ENCODE results near the gene MTG2.

MTG2 gene

GRCh38 chr20:62163986-62164762 is 18.7 kb upstream of the MTG2 start:
- no peak for DNase-seq

DNA sequence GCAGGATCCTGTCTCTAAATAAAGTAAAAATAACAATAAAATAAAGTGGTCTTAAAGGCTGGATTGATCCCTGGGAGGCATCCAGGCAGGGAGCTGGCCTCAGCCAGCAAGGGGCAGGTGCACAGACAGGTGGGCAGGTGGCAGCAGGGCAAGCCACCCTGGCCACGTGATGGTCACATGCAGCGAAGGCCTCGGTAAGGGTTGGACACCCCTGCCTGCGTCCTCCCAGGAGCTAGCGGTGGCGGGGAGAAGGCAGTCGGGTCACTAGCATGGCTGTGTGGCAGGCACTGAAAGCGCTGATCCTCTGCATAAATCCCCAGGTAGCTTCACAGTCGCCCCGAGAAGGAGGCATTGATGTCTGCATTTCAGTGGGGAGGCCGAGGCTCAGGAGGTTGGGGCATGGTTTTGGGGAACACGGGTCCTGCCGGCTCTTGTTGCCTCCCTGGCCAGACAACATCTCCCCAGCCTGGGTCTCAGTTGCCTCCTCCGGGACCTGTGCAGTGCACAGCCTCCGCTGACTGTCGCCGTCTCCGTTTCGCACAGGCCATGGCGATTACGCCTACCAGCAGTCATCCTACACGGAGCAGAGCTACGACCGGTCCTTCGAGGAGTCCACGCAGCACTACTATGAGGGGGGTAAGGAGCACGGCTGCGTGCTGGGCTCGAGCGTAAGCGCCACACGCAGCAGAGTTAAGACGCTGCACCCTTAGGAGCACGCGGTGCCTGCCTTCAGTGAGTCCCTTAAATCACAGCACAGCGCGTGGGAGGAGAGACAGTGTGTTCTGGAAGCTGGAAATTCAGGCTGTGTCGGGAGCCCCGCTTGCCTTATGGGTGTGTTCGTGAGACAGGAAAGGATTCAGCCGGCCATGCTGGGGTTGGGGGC is 17.7 kb upstream of the MTG2 start:
- DNase-seq, result no peak

DNA sequence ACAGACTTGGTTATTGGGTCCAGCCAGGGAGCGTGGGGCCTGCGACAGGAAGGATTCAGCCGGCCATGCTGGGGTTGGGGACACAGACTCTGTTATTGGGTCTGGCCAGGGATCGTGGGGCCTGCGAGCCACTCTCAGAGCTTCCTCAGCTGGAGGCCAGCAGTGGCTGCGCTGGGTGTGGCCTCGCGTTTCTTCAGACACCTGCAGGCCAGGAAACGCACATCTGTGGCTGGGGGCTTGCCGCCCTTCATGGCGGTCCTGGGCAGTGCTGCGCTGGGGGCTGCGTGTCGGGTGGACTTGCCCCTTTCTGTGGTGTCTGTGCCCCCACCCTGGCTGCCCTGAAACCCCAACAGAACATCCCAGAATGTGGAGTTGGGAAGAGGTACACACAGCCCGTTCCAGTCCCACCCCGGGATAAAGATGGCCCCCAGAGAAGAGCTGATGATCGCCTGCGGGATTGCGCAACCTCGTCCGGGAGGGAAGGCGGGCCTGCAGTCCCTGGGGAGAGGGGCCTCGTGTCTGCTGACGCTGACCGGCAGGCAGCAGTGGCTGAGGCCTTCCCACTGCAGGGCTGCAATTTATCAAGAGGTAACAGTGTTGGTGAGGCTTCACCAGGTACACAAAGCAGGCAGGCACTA is 16.9 kb upstream of the MTG2 start:
- DNase-seq, result no peak

GRCh38 chr20:62167474-62167873 is 15.4 kb upstream of the MTG2 start:
- no peak for DNase-seq

GRCh38 chr20:62168061-62168460 is 14.8 kb upstream of the MTG2 start:
- peak; percentile 50 for DNase-seq

DNA sequence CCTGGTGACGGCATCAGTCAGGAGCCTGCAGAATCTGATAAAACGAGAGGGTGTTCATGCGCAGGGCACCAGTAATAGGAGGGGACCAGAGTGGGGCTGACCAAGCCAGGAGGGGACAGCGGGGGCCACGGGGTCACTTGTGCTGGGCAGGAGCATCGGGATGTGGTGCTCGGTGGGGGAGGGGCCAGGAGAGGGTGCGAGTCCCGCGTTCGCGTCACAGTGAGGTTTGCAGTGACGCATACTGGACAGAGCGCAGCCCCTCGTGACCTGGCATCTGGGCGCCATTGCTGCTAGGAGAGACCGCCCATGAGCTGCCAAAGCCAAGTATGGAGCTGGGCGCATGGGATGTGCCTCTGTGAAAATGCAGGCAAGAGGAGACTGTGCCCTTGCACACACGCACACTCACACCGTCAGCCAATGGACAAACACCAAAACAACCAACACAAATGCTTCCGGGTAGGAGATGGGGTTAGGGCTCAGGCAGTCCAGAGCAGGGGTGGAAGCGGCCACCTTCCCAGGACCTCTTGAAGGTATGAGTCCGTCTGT is 13.9 kb upstream of the MTG2 start:
- DNase-seq, result no peak

- DNase-seq, result no peak
Observed at GRCh38 chr20:62170536-62170935, 12.3 kb upstream of the MTG2 start.

- no peak for DNase-seq
Observed at GRCh38 chr20:62171245-62171644, 11.6 kb upstream of the MTG2 start.

- DNase-seq, result no peak
Observed at GRCh38 chr20:62172666-62173065, 10.2 kb upstream of the MTG2 start.

GRCh38 chr20:62174021-62174804 is 8.6 kb upstream of the MTG2 start:
- DNase-seq, result no peak

DNA sequence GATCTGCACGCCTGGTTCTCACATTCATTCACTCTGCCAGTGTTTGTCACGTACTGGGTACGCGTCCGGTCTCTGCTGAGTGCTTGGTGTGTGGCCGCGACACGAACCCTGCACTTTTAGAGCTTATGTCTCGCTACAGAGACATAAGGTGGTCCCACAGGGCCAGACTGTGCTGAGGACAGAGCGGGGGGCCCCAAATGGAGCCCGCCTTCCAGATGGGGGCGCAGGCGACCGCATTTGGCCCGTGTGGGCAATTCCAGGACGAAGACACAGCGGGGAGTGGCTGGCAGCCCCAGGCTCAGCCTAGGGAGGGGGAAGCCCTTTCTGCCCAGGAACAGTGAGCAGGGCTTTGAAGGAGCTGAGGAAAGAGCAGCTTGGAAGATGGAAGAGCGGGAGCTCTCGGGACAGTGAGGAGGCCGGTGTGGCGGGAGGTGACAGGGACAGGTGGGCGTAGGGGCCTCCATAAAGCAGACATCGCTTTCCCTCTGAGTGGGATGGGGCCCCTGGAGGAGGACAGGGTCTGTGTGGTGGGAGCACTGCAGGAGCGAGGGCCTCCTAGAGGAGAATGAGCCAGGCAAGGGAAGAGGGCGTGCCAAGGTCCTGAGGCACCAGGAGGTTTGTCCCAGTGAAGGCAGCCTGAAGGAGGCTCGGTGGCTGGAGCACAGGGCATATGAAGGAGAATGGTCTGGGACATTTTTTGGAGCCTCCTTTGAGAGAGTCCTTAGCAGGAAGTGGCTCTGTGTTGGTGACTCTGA is 7.8 kb upstream of the MTG2 start:
- DNase-seq, result no peak

DNA sequence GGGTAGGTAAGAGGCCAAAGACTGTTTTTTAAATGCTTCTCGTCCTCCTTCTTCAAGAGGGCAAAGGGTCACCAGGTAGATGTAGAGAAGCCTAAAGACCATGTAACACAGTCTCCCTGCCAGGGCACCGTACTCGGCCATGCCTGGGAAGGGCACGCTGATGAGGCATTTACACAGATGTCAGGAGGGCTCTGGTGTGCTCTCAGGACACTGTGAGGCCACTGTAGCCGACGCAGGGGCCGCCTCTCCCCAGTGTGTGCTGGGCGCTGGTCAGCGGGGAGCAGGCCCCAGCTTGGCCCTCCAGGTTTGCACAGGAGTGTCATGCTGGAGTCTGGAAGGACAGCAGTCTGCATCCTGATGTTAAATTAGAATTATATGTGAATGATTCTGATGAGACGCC is 7.1 kb upstream of the MTG2 start:
- no peak for DNase-seq

DNA sequence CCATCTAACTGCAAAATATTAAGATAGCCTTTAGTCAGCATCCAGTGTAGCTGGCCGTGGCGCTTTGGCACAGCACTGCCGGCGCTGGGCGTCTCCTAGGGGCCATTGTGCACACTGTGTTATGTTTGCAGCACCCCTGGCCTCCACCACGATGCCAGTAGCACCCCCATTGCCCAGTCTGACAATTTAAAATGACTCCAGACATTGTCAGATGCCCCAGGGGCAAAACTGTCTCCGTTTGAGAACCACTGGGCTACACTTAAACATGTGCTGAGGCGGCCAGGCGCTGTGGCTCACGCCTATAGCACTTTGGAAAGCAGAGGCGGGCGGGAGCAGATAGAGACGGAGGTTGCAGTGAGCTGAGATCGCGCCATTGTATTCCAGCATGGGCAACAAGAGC is 6.0 kb upstream of the MTG2 start:
- no peak for DNase-seq

DNA sequence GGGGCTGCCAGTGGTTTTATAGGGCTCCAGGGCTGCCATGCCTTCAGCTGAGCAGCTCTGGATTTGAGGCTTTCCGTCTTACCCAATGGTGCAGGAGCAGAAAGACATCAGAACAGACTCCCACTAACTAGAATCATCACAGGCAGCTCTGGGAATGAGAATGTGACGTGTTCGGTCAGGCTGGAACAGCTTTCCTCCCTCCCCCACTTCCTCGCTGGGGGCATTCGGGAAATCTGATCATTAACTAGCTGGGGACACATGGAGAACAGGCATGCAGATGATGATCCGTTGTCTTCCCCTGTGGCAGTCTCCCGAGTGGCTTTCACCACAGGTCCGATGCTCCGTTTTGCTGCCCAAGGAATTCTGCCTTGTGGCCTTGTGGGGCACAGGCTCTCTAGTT is 5.5 kb upstream of the MTG2 start:
- no peak for DNase-seq

DNA sequence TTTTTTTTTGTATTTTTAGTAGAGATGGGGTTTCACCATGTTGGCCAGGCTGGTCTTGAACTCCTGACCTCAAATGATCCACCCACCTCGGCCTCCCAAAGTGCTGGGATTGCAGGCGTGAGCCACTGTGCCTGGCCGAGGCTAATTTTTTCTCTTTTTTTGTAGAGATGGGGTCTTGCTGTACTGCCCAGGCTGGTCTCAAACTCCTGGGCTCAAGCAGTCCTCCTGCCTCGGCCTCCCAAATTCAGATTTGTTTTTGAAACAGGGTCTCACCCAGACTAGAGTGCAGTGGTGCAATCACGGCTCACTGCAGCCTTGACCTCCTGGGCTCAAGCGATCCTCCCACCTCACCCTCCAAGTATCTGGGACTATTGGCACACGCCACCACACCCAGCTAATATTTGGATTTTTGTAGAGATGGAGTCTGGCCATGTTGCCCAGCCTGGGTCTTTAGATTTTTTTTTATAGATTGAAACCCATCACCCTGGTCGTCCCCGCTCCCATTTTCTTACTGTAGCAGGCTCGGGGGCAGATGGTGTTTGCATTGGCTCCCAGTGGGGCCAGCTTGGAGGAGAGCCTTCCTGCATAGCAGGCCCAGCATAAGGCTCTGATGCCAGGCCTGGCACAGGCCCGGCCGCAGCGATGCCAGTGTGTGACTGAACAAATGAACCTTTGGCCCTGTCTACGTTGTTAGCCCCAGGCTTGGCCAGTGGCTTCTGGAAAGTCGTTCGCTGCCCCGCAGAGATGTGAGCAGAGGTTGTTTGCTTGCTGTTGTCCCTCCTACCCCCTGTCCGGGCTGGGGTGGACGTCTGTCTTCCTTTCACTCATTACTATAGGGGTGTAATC is 4.3 kb upstream of the MTG2 start:
- DNase-seq, result no peak

- DNase-seq, result no peak
Observed at GRCh38 chr20:62179162-62179504, 3.7 kb upstream of the MTG2 start.

GRCh38 chr20:62181808-62182207 is 1.0 kb upstream of the MTG2 start:
- no peak for DNase-seq

DNA sequence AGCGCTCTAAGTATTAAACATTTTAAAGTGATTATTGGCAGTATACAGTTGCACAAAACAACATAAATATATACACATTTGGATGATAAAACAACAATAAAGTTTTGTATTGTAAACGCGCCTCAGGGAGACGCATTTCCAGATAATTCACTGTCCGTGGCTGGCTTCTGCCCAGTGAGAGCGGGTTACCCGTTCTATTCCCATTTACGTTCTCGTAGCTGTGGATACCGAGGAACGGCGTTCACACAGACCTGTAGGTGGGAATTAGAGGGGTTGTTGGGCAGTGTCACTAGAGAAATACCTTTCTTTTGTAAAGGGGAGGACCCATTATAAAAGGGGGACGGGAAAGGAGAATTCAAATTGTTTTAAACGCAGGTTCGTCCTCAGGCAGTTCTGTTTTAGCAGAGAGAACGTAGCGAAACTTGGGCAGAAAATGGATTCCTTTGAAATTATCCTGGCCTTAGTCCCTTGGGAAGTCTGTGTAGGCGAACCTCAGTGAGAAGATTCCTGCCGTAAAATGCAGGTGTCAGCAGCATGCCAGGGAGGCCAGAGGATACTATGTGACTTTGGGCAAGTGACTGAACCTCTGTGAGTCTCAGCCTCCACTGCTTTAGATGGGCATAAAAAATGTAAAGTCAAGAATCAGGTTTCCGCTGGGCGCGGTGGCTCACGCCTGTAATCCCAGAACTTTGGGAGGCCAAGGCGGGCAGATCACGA is 756 bp downstream of the MTG2 start:
- no peak for DNase-seq

DNA sequence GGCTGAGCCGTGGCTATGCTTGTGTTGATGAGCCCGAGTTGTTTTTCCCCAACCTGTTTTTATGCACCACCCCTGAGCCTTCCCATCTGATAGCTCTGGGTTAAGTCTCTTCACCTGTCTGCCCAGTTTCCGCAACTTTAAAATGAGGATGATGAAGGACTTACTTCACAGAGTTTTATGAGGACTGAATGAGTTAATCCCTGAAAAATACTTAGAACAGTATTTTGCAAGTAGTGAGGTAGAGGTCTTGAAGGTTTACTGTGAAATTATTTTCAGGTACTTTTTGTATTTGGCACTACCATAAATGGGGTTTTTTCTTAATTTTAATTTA is 3.2 kb downstream of the MTG2 start:
- no peak for DNase-seq

Data from DMS 273 treated with DMSO at 0.1 percent for 48 hours (cell line).